Upper lobe of left lung (tissue), 6 donors: Measurements from ENCODE around the gene GNPDA2. TPM values are rescaled to one million over a fixed set of nuclear protein-coding genes. Genes with fewer than 3 reads are reported as not detected.

Source experiments
- ATAC-seq, 2 donors: fragments of 200-7000 bp; cut with Tn5 transposase; one replicate each; pipeline ENCODE4 v1.9.1; 2022; ENCODE audit warnings: mild to moderate bottlenecking in 2 of 2, moderate library complexity in 2 of 2; ENCODE audit not compliant: low FRiP score in 2 of 2
- DNase-seq, 2 donors: peaks; one replicate each; pipeline ENCODE4 v3.0.0-alpha.2; 2019 to 2020
- H3K27ac ChIP-seq, 4 donors: fragments of 200-600 bp; sonication (generic); one replicate each; pipeline ENCODE4 v1.5.1; 2016 to 2019
- H3K27me3 ChIP-seq, 4 donors: fragments of 200-600 bp; sonication (generic); one replicate each; pipeline ENCODE4 v1.5.1; 2017 to 2019
- H3K36me3 ChIP-seq, 4 donors: fragments of 200-600 bp; sonication (generic); one replicate each; pipeline ENCODE4 v1.5.1; 2016 to 2019
- H3K4me1 ChIP-seq, 4 donors: fragments of 200-600 bp; sonication (generic); one replicate each; pipeline ENCODE4 v1.5.1; 2018 to 2019
- H3K4me3 ChIP-seq, 4 donors: fragments of 200-600 bp; sonication (generic); one replicate each; pipeline ENCODE4 v1.5.1; 2017 to 2019; ENCODE audit warnings: mild to moderate bottlenecking in 2 of 4, moderate library complexity in 1 of 4
- H3K9me3 ChIP-seq, 4 donors: fragments of 200-600 bp; sonication (generic); one replicate each; pipeline ENCODE4 v1.5.1; 2018 to 2019
- CTCF ChIP-seq, 6 experiments: fragments of 450-650 bp in 4 of 6; fragments of 200-600 bp in 2 of 6; sonication (generic) in 2 of 6; IDR thresholded peaks; one replicate each; pipeline ENCODE4 v1.5.1; 2016 to 2019; ENCODE audit warnings: antibody characterized with exemption in 6 of 6
- EP300 ChIP-seq, 4 donors: sonication (generic); formaldehyde crosslinking; IDR thresholded peaks; one replicate each; pipeline ENCODE4 v1.5.1; 2017; ENCODE audit warnings: antibody characterized with exemption in 4 of 4, control low read depth in 2 of 4
- POLR2A ChIP-seq, 4 donors: fragments of 450-650 bp; IDR thresholded peaks; one replicate each; pipeline ENCODE4 v1.5.1; 2016 to 2017; ENCODE audit warnings: antibody characterized with exemption in 4 of 4, mild to moderate bottlenecking in 2 of 4
- POLR2AphosphoS5 ChIP-seq, 2 donors: sonication (generic); formaldehyde crosslinking; IDR thresholded peaks; one replicate each; pipeline ENCODE4 v1.5.1; 2017; ENCODE audit warnings: antibody characterized with exemption in 2 of 2
- WGBS, 2 donors: methylation state at CpG; one replicate each; pipeline ENCODE4 v1.1.5; 2017 to 2018; 5-methylcytosine and 5-hydroxymethylcytosine counted together
- total RNA-seq, 6 donors: library from RNA; depleted of rRNA in 4 of 6; stranded (reverse); fragments of >200 nt in 4 of 6; gene quantifications; one replicate each; pipeline versions ENCODE4 v1.1.0 to v1.2.1, GENCODE V29; 2016 to 2021
- donor health status: DM: no; HTN: no; CAD: no; lungs with moderate emphysema.
- donor health status: DM: no; HTN: yes; CAD: no; lungs with severe emphysema.

The GNPDA2 gene
- total RNA-seq, 6 donors from 2014 or later: 5.2 to 15.2 (median 9.7) TPM

- ATAC-seq: no peak
- Histone ChIP-seq H3K4me3 (no peak overlapping the region), H3K27ac (no peak overlapping the region), H3K9me3 (no peaks in the 10 kb centered on the region), H3K4me1 (no peaks in the 10 kb centered on the region), H3K36me3 (no peaks in the 10 kb centered on the region), H3K27me3 (no peaks in the 10 kb centered on the region)
- 71 to 94% methylated on average over 1 of the region's 1 CpG for WGBS, 2 donors
- no peak for DNase-seq
- TF ChIP-seq POLR2A (IDR thresholded peaks at IDR 0.05): no peak
- TF ChIP-seq EP300 (IDR thresholded peaks at IDR 0.05): no peak
- TF ChIP-seq CTCF (IDR thresholded peaks at IDR 0.05): no peak
- no peak for TF ChIP-seq POLR2AphosphoS5 (IDR thresholded peaks at IDR 0.05)
Observed at GRCh38 chr4:44661940-44662622, 64.3 kb downstream of the GNPDA2 start.

GRCh38 chr4:44660396-44660795 is 66.0 kb downstream of the GNPDA2 start:
- TF ChIP-seq POLR2AphosphoS5 (IDR thresholded peaks at IDR 0.05) (no peak), EP300 (IDR thresholded peaks at IDR 0.05) (no peak)
- no peaks in the 10 kb centered on the region for H3K36me3 ChIP-seq
- H3K9me3 ChIP-seq: no peaks in the 10 kb centered on the region
- no peaks in the 10 kb centered on the region for H3K27me3 ChIP-seq
- H3K27ac ChIP-seq: no peak overlapping the region
- no peak overlapping the region for H3K4me3 ChIP-seq
- no peaks in the 10 kb centered on the region for H3K4me1 ChIP-seq
- 63 to 79% methylated on average over 3 of the region's 3 CpGs for WGBS, 2 donors
- DNase-seq (no peak), ATAC-seq (no peak)

DNA sequence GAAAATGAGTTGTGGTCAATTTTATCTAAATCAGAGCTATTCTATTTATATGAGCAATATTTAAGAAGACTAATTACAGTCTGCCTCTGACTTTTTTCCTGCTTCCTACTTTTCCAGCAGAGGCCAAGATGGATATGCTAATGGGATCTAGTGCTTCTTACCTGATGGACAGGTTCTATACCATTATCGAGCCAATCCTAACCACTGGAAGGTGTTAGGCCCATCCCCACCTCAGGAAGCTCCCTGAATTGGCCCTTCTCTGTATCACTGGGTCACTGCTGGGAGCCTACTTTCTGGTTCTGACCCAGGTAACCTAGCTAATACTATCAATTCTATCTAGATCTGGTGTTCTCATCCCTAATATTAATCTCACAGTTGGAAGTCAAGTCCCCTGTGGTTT is 74.4 kb downstream of the GNPDA2 start:
- H3K4me1 ChIP-seq: no peaks in the 10 kb centered on the region
- no peak overlapping the region for H3K4me3 ChIP-seq
- H3K27me3 ChIP-seq: no peaks in the 10 kb centered on the region
- H3K9me3 ChIP-seq: no peaks in the 10 kb centered on the region
- no peak for DNase-seq
- no peak overlapping the region for H3K27ac ChIP-seq
- no peak for ATAC-seq
- 76% methylated on average over 1 of the region's 1 CpG for WGBS, 2 donors
- no peak for TF ChIP-seq POLR2A (IDR thresholded peaks at IDR 0.05)
- no peak for TF ChIP-seq CTCF (IDR thresholded peaks at IDR 0.05)
- no peak for TF ChIP-seq EP300 (IDR thresholded peaks at IDR 0.05)
- no peak for TF ChIP-seq POLR2AphosphoS5 (IDR thresholded peaks at IDR 0.05)
- no peaks in the 10 kb centered on the region for H3K36me3 ChIP-seq

Other genes starting within 250 kb of the GNPDA2 start
- not detected for gene YIPF7, start 74.9 kb downstream of the GNPDA2 start, total RNA-seq
- gene GUF1, start 48.1 kb downstream of the GNPDA2 start, total RNA-seq: 10 to 100 TPM; 11.3 to 24.4 (median 14.2) TPM